Measurements from ENCODE around the gene FBRSL1. TPM values are rescaled to one million over a fixed set of nuclear protein-coding genes. Genes with fewer than 3 reads are reported as not detected.

Gene FBRSL1
- total RNA-seq, 1 experiment from 2014 or later: 45.3 TPM

DNA sequence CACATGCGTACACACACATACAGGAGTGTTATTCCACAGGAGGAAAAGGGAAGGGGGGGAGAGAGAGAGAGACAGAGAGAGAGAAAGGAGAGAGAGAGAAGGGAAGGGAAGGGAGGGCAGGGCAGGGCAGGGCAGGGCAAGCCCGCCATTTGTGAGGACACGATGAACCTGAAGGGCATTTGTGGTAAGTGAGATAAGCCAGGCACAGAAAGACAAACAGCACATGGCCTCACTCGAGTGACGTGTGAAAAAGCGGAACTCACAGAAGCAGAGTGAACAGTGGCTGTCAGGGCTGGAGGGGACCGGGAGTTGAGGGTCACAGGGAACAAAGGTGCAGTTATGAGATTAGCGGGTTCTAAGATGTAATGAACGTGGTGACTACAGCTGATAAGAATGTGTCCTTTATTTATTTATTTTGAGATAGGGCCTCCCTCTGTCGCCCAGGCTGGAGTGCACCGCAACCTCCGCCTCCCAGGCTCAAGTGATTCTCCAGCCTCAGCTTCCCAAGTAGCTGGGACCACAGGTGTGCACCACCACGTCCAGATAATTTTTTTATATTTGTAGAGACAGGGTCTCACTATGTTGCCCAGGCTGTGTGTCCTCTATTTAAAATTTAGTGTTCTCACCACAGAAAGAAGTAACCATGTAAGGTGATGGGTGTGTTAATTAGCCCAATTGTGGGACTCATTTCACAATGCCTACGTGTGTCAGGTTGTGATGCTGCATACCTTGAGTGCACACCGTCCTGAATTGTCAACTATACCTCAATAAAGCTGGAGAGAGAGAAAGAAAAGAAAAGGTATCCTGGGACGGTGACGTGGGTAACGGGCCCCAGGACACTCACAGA is 18.7 kb upstream of the FBRSL1 start:
- ATAC-seq: no peak
- CTCF ChIA-PET: no interaction called here
- POLR2A ChIA-PET (ENCODE audit: unreplicated experiment): no interaction called here

DNA sequence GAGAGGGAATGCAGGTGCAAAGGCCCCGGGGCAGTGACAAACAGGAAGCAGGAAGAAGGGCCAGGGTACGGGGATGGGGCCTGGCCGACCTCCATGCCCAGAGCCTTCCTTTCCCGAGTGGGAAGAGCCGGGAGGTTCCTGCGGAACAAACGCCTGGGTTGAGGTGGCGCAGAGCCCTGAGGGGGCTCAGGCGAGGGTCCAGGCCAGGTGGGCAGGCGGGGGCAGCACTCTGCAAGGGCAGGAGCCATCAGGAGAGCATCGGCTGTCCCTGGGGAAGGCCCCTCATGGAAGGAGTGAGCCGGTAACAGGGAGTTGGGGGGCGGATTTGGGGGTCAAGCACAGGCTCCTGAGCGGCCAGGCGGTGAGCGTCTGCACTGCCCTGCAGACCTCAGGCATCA is 18.1 kb upstream of the FBRSL1 start:
- H3K9ac ChIP-seq (ENCODE audit: low read length): no peak overlapping the region
- no peaks in the 10 kb centered on the region for H3K9me3 ChIP-seq (ENCODE audit: low read length)
- H3K79me2 ChIP-seq (ENCODE audit: low read length): no peaks in the 10 kb centered on the region
- no TSS peak for BruUV-seq (replicated peaks)
- H3K36me3 ChIP-seq (ENCODE audit: low read depth, low read length): no peaks in the 10 kb centered on the region
- DNase-seq: no peak
- ATAC-seq: no peak
- ChIA-PET POLR2A (ENCODE audit: unreplicated experiment) (no interaction called here), CTCF (no interaction called here)
- H2AFZ ChIP-seq (ENCODE audit: low read length): no peak overlapping the region
- H3K4me2 ChIP-seq (ENCODE audit: low read length): no peak overlapping the region
- H3F3A ChIP-seq (ENCODE audit: low read length, unreplicated experiment): no peaks in the 10 kb centered on the region
- no peaks in the 10 kb centered on the region for H4K20me1 ChIP-seq (ENCODE audit: low read length)
- TF ChIP-seq EZH2 (IDR thresholded peaks at IDR 0.05; ENCODE audit: low read length, unreplicated experiment): no peak
- TF ChIP-seq EZH2phosphoT487 (IDR thresholded peaks at IDR 0.05; ENCODE audit: borderline replicate concordance, low read length): no peak
- TF ChIP-seq, protein P1, sequence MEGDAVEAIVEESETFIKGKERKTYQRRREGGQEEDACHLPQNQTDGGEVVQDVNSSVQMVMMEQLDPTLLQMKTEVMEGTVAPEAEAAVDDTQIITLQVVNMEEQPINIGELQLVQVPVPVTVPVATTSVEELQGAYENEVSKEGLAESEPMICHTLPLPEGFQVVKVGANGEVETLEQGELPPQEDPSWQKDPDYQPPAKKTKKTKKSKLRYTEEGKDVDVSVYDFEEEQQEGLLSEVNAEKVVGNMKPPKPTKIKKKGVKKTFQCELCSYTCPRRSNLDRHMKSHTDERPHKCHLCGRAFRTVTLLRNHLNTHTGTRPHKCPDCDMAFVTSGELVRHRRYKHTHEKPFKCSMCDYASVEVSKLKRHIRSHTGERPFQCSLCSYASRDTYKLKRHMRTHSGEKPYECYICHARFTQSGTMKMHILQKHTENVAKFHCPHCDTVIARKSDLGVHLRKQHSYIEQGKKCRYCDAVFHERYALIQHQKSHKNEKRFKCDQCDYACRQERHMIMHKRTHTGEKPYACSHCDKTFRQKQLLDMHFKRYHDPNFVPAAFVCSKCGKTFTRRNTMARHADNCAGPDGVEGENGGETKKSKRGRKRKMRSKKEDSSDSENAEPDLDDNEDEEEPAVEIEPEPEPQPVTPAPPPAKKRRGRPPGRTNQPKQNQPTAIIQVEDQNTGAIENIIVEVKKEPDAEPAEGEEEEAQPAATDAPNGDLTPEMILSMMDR (conservative IDR thresholded peaks at IDR 0.05; ENCODE audit: low read depth, low read length): no peak
- H3K4me3 ChIP-seq (ENCODE audit: low read length): no peak overlapping the region
- H3K27ac ChIP-seq (ENCODE audit: low read length): no peak overlapping the region
- no peaks in the 10 kb centered on the region for H3K27me3 ChIP-seq (ENCODE audit: low read length)
- H3K9me2 ChIP-seq (replicated peaks; ENCODE audit: low read length): no peaks in the 10 kb centered on the region
- intact Hi-C loops (cut with micrococcal nuclease): no loop called here
- H3K4me1 ChIP-seq (ENCODE audit: insufficient read depth, low read length): no peaks in the 10 kb centered on the region

More for the DNA sequence above, 18.7 kb upstream of the FBRSL1 start:
- H3K36me3 ChIP-seq (ENCODE audit: low read depth, low read length): no peaks in the 10 kb centered on the region
- no peak overlapping the region for H3K4me3 ChIP-seq (ENCODE audit: low read length)
- no peaks in the 10 kb centered on the region for H3K4me1 ChIP-seq (ENCODE audit: insufficient read depth, low read length)
- no peaks in the 10 kb centered on the region for H4K20me1 ChIP-seq (ENCODE audit: low read length)
- H3K9ac ChIP-seq (ENCODE audit: low read length): no peak overlapping the region
- no peaks in the 10 kb centered on the region for H3K79me2 ChIP-seq (ENCODE audit: low read length)
- no peak overlapping the region for H2AFZ ChIP-seq (ENCODE audit: low read length)
- no peaks in the 10 kb centered on the region for H3F3A ChIP-seq (ENCODE audit: low read length, unreplicated experiment)
- no peak overlapping the region for H3K27ac ChIP-seq (ENCODE audit: low read length)
- no TSS peak for BruUV-seq (replicated peaks)
- no peaks in the 10 kb centered on the region for H3K9me2 ChIP-seq (replicated peaks; ENCODE audit: low read length)
- no peaks in the 10 kb centered on the region for H3K9me3 ChIP-seq (ENCODE audit: low read length)
- H3K27me3 ChIP-seq (ENCODE audit: low read length): no peaks in the 10 kb centered on the region
- no peak for DNase-seq
- TF ChIP-seq, protein P1 (conservative IDR thresholded peaks at IDR 0.05; ENCODE audit: low read depth, low read length): no peak
- TF ChIP-seq EZH2 (IDR thresholded peaks at IDR 0.05; ENCODE audit: low read length, unreplicated experiment): no peak
- no peak overlapping the region for H3K4me2 ChIP-seq (ENCODE audit: low read length)
- intact Hi-C loops (cut with micrococcal nuclease): no loop called here

DNA sequence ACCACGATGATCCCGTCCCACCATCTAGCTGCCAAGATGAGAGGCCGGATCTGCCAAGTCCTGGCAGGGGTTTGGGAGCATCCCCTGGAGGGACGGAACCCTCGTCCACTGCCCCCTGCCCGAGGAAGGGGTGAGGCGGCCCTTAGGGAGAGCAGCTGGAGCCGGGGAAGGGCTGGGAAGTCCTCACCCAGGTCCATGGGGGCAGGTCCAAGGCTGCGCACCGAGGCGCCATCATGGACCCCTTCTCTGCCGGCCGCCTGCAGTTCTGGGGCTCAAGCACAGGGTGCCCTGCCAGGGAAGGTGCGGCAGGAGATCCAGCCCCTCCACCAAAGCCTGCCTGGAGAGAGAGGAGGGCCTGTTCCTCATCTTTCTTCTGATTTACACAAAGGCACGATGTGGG is 17.6 kb upstream of the FBRSL1 start:
- ATAC-seq (no peak), DNase-seq (no peak)
- H3K27ac ChIP-seq (ENCODE audit: low read length): no peak overlapping the region
- no peaks in the 10 kb centered on the region for H3K9me3 ChIP-seq (ENCODE audit: low read length)
- no peaks in the 10 kb centered on the region for H4K20me1 ChIP-seq (ENCODE audit: low read length)
- intact Hi-C loops (cut with micrococcal nuclease): no loop called here
- H3K4me3 ChIP-seq (ENCODE audit: low read length): no peak overlapping the region
- no peaks in the 10 kb centered on the region for H3K4me1 ChIP-seq (ENCODE audit: insufficient read depth, low read length)
- H3K36me3 ChIP-seq (ENCODE audit: low read depth, low read length): no peaks in the 10 kb centered on the region
- POLR2A ChIA-PET (ENCODE audit: unreplicated experiment): no interaction called here
- H3K4me2 ChIP-seq (ENCODE audit: low read length): no peak overlapping the region
- no TSS peak for BruUV-seq (replicated peaks)
- H3K9ac ChIP-seq (ENCODE audit: low read length): no peak overlapping the region
- CTCF ChIA-PET: no interaction called here
- H2AFZ ChIP-seq (ENCODE audit: low read length): no peak overlapping the region
- no peaks in the 10 kb centered on the region for H3K27me3 ChIP-seq (ENCODE audit: low read length)
- H3F3A ChIP-seq (ENCODE audit: low read length, unreplicated experiment): no peaks in the 10 kb centered on the region
- no peaks in the 10 kb centered on the region for H3K9me2 ChIP-seq (replicated peaks; ENCODE audit: low read length)
- TF ChIP-seq, protein P1 (conservative IDR thresholded peaks at IDR 0.05; ENCODE audit: low read depth, low read length): no peak
- no peak for TF ChIP-seq EZH2phosphoT487 (IDR thresholded peaks at IDR 0.05; ENCODE audit: borderline replicate concordance, low read length)
- no peak for TF ChIP-seq EZH2 (IDR thresholded peaks at IDR 0.05; ENCODE audit: low read length, unreplicated experiment)
- H3K79me2 ChIP-seq (ENCODE audit: low read length): no peaks in the 10 kb centered on the region

Measured in PC-3 (cell line).